Kidney (tissue), 14 donors: Measurements from ENCODE around the gene PCGF1. TPM values are rescaled to one million over a fixed set of nuclear protein-coding genes. Genes with fewer than 3 reads are reported as not detected.
A peak's percentile ranks its signal among the peaks of the same experiment; 100 is the strongest.

Experiments
- DNase-seq, 5 donors: peaks; one replicate each; pipeline ENCODE4 v3.0.0-alpha.2; 2013 to 2020
- FAIRE-seq: peaks from 2 replicates; lab custom pipeline; 2012; peaks lifted over from hg19 to GRCh38; lab: Jason Lieb, UNC
- H3K27ac ChIP-seq, 2 donors: one replicate each; pipeline ENCODE4 v1.7.0; 2013; ENCODE audit warnings: low read depth in 2 of 2, low read length in 2 of 2, inconsistent platforms in 1 of 2
- H3K27me3 ChIP-seq: one replicate; pipeline ENCODE4 v1.7.1; 2013; ENCODE audit warnings: low read length, inconsistent platforms; ENCODE audit not compliant: control insufficient read depth, insufficient read depth
- H3K36me3 ChIP-seq, 3 donors: one replicate each; pipeline versions ENCODE4 v1.7.0 to v1.7.1; 2013; ENCODE audit warnings: low read length in 3 of 3, control low read depth in 1 of 3, inconsistent platforms in 1 of 3; ENCODE audit not compliant: insufficient read depth in 3 of 3, control insufficient read depth in 2 of 3
- H3K4me1 ChIP-seq, 3 donors: one replicate each; pipeline versions ENCODE4 v1.7.0 to v1.7.1; 2013; ENCODE audit warnings: low read length in 3 of 3, inconsistent platforms in 1 of 3, low read depth in 1 of 3; ENCODE audit not compliant: control insufficient read depth in 2 of 3, insufficient read depth in 2 of 3
- H3K4me3 ChIP-seq, 3 donors: one replicate each; pipeline versions ENCODE4 v1.7.0 to v1.8.1; 2013; ENCODE audit warnings: low read length in 3 of 3, control low read depth in 1 of 3, inconsistent platforms in 1 of 3
- H3K9ac ChIP-seq, 3 donors: one replicate each; pipeline versions ENCODE4 v1.7.0 to v1.7.1; 2013; ENCODE audit warnings: low read length in 3 of 3, control low read depth in 1 of 3, inconsistent platforms in 1 of 3
- H3K9me3 ChIP-seq, 3 donors: one replicate each; pipeline versions ENCODE4 v1.7.0 to v1.7.1; 2013; ENCODE audit warnings: low read length in 3 of 3, control low read depth in 1 of 3, inconsistent platforms in 1 of 3; ENCODE audit not compliant: control insufficient read depth in 2 of 3, insufficient read depth in 1 of 3
- CTCF ChIP-seq: IDR thresholded peaks from 3 replicates; pipeline ENCODE4 v1.5.1; 2012; ENCODE audit warnings: mild to moderate bottlenecking, moderate library complexity, borderline replicate concordance; ENCODE audit not compliant: insufficient read depth; ENCODE audit errors: extremely low read depth
- intact Hi-C: fragments of 100-400 bp; cut with DNase I; formaldehyde crosslinking; loops from one replicate; pipeline ENCODE4 v1.11.1; 2022
- polyA plus RNA-seq: library from polyadenylated mRNA; stranded (reverse); fragments of 350-450 nt; fragmentation: Illumina TruSeq; extraction: RNeasy Lipid Tissue Mini Kit (QIAGEN cat#74804); gene quantifications from one replicate; pipeline ENCODE4 v1.2.3, GENCODE V29; 2014; ENCODE audit warnings: low read depth, low replicate concordance; ENCODE audit not compliant: insufficient read depth
- total RNA-seq: library from RNA; stranded (reverse); fragmentation: NEBNext Ultra II Directional; extraction: Animal tissue kit (Norgen Biotek cat#: 25700); gene quantifications from one replicate; pipeline ENCODE4 v1.2.1, GENCODE V29; 2021
- donor health status: control.
- donor health status: control.
- donor health status: control.
- donor health status: control.
- donor health status: control.
- donor health status: DM: yes; HTN: yes; CAD: no.
- donor health status: Normal renal cell carcinoma (clear cell type).

PCGF1 gene
- total and polyA plus RNA-seq, 2 donors from 2014 or later, result 20.1 to 20.7 TPM

GRCh38 chr2:74513605-74514367 lies 6.3 kb upstream of the PCGF1 start:
- H3K9ac ChIP-seq, result no peak overlapping the region
- H3K27me3 ChIP-seq, result peaks cover 67% of the 10 kb centered on the region
- DNase-seq (peak in 4 of 5 donors; percentile 11 to 50 (median 36)), FAIRE-seq (no peak)
- intact Hi-C loops, result no loop called here
- H3K4me3 ChIP-seq, result no peak overlapping the region
- H3K4me1 ChIP-seq, result peaks cover 0 to 5% (median 0%) of the 10 kb centered on the region in 3 donors
- H3K9me3 ChIP-seq, result no peaks in the 10 kb centered on the region
- H3K36me3 ChIP-seq, result no peaks in the 10 kb centered on the region
- no peak for TF ChIP-seq CTCF
- H3K27ac ChIP-seq, result no peak overlapping the region

GRCh38 chr2:74512744-74513604 lies 5.5 kb upstream of the PCGF1 start:
- no peak for FAIRE-seq
- no peaks in the 10 kb centered on the region for H3K9me3 ChIP-seq
- H3K4me1 ChIP-seq, result peaks cover 0 to 5% (median 0%) of the 10 kb centered on the region in 3 donors
- no peak overlapping the region for H3K4me3 ChIP-seq
- H3K36me3 ChIP-seq, result no peaks in the 10 kb centered on the region
- TF ChIP-seq CTCF, result no peak
- H3K27me3 ChIP-seq, result peaks cover 62% of the 10 kb centered on the region
- intact Hi-C loops, result no loop called here
- H3K27ac ChIP-seq, result no peak overlapping the region
- H3K9ac ChIP-seq, result no peak overlapping the region
- DNase-seq, result peak in 3 of 5 donors; percentile 16 to 70 (median 59)

GRCh38 chr2:74511104-74511989 lies 3.9 kb upstream of the PCGF1 start:
- Histone ChIP-seq H3K27me3 (peaks cover 48% of the 10 kb centered on the region), H3K9ac (no peak overlapping the region), H3K36me3 (no peaks in the 10 kb centered on the region), H3K4me3 (no peak overlapping the region), H3K27ac (no peak overlapping the region), H3K9me3 (no peaks in the 10 kb centered on the region), H3K4me1 (peaks cover 0 to 11% (median 6%) of the 10 kb centered on the region in 3 donors)
- DNase-seq, result no peak
- no peak for TF ChIP-seq CTCF
- FAIRE-seq, result no peak
- intact Hi-C loops, result no loop called here
